T-helper 17 cell (primary cell): ENCODE measurements around the gene AJAP1. TPM values are rescaled to one million over a fixed set of nuclear protein-coding genes. Genes with fewer than 3 reads are reported as not detected.
"Not testable (repeated sequence)": the region's sequence is repeated elsewhere in the genome, so short reads cannot be mapped to it uniquely, and the experiment has no call there.

Experiments used
- ATAC-seq: fragments of 150-1000 bp; cut with Tn5 transposase; 2 replicates; pipeline ENCODE4 v1.10.0; 2021; ENCODE audit warnings: mild to moderate bottlenecking, moderate library complexity
- DNase-seq, 3 donors: peaks; one replicate each; pipeline versions ENCODE4 v3.0.0 to v3.0.0-alpha.2; 2020 to 2021
- H3K9me3 ChIP-seq: one replicate; pipeline ENCODE4 v1.7.0; 2013; ENCODE audit warnings: low read length, mild to moderate bottlenecking; ENCODE audit not compliant: control insufficient read depth, poor library complexity, severe bottlenecking
- H3K27ac Mint-ChIP-seq: one replicate; pipeline ENCODE4 v1.8.0; 2022; ENCODE audit warnings: mild to moderate bottlenecking, moderate library complexity, mixed read lengths
- H3K27me3 Mint-ChIP-seq: one replicate; pipeline ENCODE4 v1.8.0; 2022; ENCODE audit warnings: mixed read lengths
- H3K36me3 Mint-ChIP-seq: one replicate; pipeline ENCODE4 v1.8.0; 2022; ENCODE audit warnings: low read depth, mixed read lengths
- H3K4me1 Mint-ChIP-seq: one replicate; pipeline ENCODE4 v1.8.0; 2022; ENCODE audit warnings: mild to moderate bottlenecking, mixed read lengths
- H3K4me3 Mint-ChIP-seq: one replicate; pipeline ENCODE4 v1.8.0; 2022; ENCODE audit warnings: mild to moderate bottlenecking, moderate library complexity, mixed read lengths
- total RNA-seq, 4 donors: library from RNA in 2 of 4; stranded (reverse) in 2 of 4; gene quantifications; one replicate each; pipeline ENCODE4 v1.2.3 and lab custom pipeline; 2022 to 2026

The AJAP1 gene, protein sequence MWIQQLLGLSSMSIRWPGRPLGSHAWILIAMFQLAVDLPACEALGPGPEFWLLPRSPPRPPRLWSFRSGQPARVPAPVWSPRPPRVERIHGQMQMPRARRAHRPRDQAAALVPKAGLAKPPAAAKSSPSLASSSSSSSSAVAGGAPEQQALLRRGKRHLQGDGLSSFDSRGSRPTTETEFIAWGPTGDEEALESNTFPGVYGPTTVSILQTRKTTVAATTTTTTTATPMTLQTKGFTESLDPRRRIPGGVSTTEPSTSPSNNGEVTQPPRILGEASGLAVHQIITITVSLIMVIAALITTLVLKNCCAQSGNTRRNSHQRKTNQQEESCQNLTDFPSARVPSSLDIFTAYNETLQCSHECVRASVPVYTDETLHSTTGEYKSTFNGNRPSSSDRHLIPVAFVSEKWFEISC
- total RNA-seq (not detected), total RNA-seq (lab: John Stamatoyannopoulos, UW) (0 to 0.23 reads per million in 2 donors)

- Mint-ChIP-seq H3K4me1 (no peaks in the 10 kb centered on the region), H3K4me3 (peak within 1 kb of the TSS; percentile 55), H3K36me3 (no peaks in the 10 kb centered on the region), H3K27ac (no peak within 1 kb of the TSS), H3K27me3 (peaks cover 31% of the 10 kb centered on the region)
- no peak for ATAC-seq
- no peak for DNase-seq
- no peaks in the 10 kb centered on the region for H3K9me3 ChIP-seq
Measured at GRCh38 chr1:4653796-4654725, at the start of gene AJAP1. TSS of gene AJAP1 (plus strand) at chr1:4654609. CDS start at chr1:4655426, 817 bp downstream.

DNA sequence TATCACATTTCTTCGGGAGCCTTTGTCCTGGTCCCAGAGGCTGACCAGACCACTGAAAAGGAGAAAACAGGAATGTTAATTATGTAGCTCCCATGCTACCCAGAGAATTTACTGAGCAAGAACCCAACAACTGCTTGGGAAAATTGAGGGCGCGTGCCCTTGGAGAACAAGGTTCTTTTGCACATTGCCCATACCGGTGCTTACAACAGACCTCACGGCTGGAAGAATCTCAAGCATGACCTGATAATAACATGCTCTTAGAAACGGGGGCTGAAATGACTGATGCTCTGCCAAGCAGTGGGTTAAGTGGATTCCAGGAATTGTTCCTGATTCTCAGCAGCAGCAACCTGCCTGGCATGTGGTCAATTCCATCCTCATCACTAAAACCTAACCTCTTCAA lies 49.3 kb upstream of the AJAP1 start:
- peaks cover 10% of the 10 kb centered on the region for H3K36me3 Mint-ChIP-seq
- H3K27ac Mint-ChIP-seq: no peak overlapping the region
- H3K4me1 Mint-ChIP-seq: no peaks in the 10 kb centered on the region
- H3K9me3 ChIP-seq: no peaks in the 10 kb centered on the region
- H3K4me3 Mint-ChIP-seq: no peak overlapping the region
- ATAC-seq (no peak), DNase-seq (no peak)
- peaks cover 66% of the 10 kb centered on the region for H3K27me3 Mint-ChIP-seq

- Mint-ChIP-seq H3K4me3 (no peak overlapping the region), H3K27me3 (peaks cover 54% of the 10 kb centered on the region), H3K36me3 (peaks cover 2% of the 10 kb centered on the region), H3K27ac (no peak overlapping the region), H3K4me1 (no peaks in the 10 kb centered on the region)
- no peaks in the 10 kb centered on the region for H3K9me3 ChIP-seq
- ATAC-seq (no peak), DNase-seq (no peak)
Measured at GRCh38 chr1:4611563-4612341, 42.7 kb upstream of the AJAP1 start.

DNA sequence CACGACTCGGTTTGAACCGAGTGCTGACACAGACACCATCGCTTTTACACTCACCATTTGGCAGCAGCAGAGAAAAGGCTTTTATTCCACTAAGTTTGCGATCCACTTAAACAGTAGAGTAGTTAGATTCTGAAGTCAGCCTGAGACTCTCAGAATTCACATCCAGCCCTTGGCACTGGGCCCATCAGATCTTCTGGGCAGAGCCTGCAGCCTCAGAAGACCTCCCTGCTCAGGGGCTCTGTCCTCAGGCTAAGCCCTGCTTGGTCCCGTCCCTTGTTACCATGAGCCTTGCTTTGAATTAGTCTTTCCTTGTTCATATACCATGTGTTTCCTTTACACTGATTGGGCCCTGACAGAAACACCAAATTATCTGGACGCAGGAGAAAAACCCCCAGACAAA lies 41.4 kb upstream of the AJAP1 start:
- no peaks in the 10 kb centered on the region for H3K9me3 ChIP-seq
- ATAC-seq (no peak), DNase-seq (no peak)
- Mint-ChIP-seq H3K36me3 (no peaks in the 10 kb centered on the region), H3K27me3 (peaks cover 42% of the 10 kb centered on the region), H3K4me1 (no peaks in the 10 kb centered on the region), H3K4me3 (no peak overlapping the region), H3K27ac (no peak overlapping the region)

DNA sequence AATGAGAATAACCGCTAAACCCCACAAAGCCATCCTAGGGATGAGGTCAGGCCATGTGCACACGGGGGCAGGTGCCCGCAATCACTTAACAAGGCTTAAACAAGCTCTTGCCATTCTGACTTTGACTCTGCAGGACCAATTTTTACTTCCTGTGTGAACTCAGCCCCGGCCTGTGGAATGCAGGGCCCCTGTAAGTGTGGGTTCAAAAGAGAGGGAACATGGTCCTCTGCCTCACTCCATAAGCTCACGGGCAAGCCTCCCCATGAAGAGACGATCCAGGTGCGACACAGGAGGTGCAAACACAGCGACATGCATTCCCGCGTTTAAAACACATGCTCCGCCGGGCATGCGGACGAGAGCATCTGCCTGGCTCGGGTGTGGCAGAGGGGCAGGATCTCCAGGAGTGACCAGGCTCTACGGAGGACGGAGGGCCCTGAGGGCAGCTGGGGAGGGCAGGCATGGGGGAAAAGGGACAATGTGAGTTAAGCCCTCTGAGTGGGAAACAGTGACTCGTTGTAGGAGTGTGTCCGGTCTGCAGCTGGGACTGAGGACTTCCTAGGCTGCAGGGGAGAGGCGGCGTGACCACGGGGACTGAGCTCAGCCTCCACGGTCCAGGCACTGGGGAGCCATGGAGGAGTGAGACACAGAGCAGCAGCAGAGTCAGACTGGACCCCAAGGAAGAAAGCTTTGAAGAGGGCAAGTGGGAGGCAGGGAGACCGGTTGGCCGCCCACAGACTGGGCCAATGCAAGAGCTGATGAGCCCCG lies 40.6 kb upstream of the AJAP1 start:
- no peak overlapping the region for H3K4me3 Mint-ChIP-seq
- H3K36me3 Mint-ChIP-seq: no peaks in the 10 kb centered on the region
- no peaks in the 10 kb centered on the region for H3K9me3 ChIP-seq
- peaks cover 36% of the 10 kb centered on the region for H3K27me3 Mint-ChIP-seq
- H3K27ac Mint-ChIP-seq: no peak overlapping the region
- DNase-seq (no peak), ATAC-seq (no peak)
- no peaks in the 10 kb centered on the region for H3K4me1 Mint-ChIP-seq

DNA sequence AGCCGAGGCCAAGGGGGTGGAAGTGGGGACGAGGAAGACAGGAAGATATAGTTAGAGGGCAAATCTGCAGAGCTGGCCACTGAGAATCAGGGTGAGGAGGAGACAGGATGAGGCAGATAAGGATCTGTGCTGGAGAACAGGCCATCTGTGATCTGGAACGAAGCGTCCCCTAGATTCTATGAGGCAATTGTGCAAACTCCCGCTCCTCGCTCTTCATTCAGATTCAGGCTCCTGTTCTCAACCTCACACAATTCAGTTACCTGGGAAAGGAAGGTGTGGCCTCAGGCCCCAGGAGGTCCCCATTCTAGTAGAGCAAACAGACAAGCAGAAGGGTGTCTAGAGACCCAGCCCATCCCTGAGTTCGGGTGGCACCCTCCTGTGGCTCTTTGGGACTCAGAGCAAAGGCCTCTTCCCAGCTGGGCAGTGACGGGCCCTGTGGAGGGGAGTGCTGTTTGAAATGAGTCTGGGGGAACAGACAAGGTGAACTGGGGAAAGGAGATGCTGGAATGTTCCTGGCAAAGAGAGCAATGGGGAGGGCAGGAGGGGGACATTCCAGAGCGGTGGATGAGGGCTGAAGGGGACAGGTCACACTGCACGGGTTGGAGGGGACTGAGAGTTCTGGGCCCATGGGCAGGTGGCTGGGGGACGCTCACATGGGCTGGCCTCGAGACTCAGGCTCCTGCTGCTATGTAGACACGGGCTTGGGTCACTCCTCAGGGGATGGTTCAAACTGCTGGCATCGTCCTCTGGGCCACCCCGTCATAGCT lies 39.9 kb upstream of the AJAP1 start:
- ATAC-seq: no peak
- Mint-ChIP-seq H3K36me3 (no peaks in the 10 kb centered on the region), H3K27me3 (peaks cover 36% of the 10 kb centered on the region), H3K27ac (no peak overlapping the region), H3K4me3 (no peak overlapping the region), H3K4me1 (no peaks in the 10 kb centered on the region)
- no peak for DNase-seq
- no peaks in the 10 kb centered on the region for H3K9me3 ChIP-seq

DNA sequence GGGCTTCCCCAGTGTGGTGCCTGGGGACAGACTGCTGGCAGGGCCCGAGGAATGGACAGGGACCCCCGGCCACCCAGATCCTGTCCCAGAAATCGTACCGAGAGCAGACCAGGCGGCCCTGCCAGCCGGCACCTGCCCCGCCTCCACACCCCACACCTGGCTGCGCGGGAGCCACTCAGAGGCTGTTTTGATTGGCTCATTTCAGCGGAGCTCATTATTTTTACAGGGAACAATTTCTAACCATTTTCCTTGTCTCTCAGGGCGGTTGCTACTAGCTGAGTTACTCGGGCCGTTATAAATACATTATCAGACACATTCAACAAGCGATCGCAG lies 39.3 kb upstream of the AJAP1 start:
- Mint-ChIP-seq H3K27ac (no peak overlapping the region), H3K36me3 (no peaks in the 10 kb centered on the region), H3K4me1 (no peaks in the 10 kb centered on the region), H3K27me3 (peaks cover 36% of the 10 kb centered on the region), H3K4me3 (no peak overlapping the region)
- DNase-seq (no peak), ATAC-seq (no peak)
- no peaks in the 10 kb centered on the region for H3K9me3 ChIP-seq

DNA sequence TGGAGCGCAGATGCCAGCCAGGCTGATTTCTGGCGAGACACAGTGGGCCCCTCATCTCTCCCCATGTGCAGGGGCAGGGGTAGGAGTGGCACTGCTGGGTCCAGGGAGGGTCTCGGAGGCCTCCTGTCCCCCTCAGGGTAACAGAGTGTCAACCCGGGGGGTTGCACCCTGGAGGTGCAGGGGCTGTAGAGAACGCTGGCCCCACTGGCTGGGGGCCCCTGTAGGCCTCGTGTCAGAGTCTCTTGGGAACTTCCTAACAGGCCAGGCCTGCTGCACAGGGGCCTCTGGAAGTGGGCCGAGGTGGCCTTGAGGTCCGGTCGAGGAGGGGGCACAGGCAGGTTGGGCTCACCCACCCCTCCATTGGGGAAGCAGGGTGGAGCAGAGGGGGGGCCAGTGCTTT lies 38.9 kb upstream of the AJAP1 start:
- no peak overlapping the region for H3K27ac Mint-ChIP-seq
- H3K4me3 Mint-ChIP-seq: no peak overlapping the region
- ATAC-seq: no peak

GRCh38 chr1:4616831-4617465 lies 37.5 kb upstream of the AJAP1 start:
- H3K36me3 Mint-ChIP-seq: no peaks in the 10 kb centered on the region
- DNase-seq: no peak
- H3K27me3 Mint-ChIP-seq: peaks cover 36% of the 10 kb centered on the region
- H3K4me1 Mint-ChIP-seq: no peaks in the 10 kb centered on the region
- H3K27ac Mint-ChIP-seq: no peak overlapping the region
- ATAC-seq: no peak
- H3K4me3 Mint-ChIP-seq: no peak overlapping the region
- H3K9me3 ChIP-seq: no peaks in the 10 kb centered on the region

More for the DNA sequence above, 38.9 kb upstream of the AJAP1 start:
- no peak for DNase-seq
- Mint-ChIP-seq H3K4me1 (no peaks in the 10 kb centered on the region), H3K27me3 (peaks cover 36% of the 10 kb centered on the region), H3K36me3 (no peaks in the 10 kb centered on the region)
- H3K9me3 ChIP-seq: no peaks in the 10 kb centered on the region

GRCh38 chr1:4617506-4617905 lies 36.9 kb upstream of the AJAP1 start:
- ATAC-seq (no peak), DNase-seq (no peak)
- Mint-ChIP-seq H3K4me3 (no peak overlapping the region), H3K27me3 (peaks cover 35% of the 10 kb centered on the region), H3K27ac (no peak overlapping the region), H3K36me3 (no peaks in the 10 kb centered on the region), H3K4me1 (no peaks in the 10 kb centered on the region)
- no peaks in the 10 kb centered on the region for H3K9me3 ChIP-seq

- ATAC-seq, H3K27ac Mint-ChIP-seq, H3K9me3 ChIP-seq, H3K4me1 Mint-ChIP-seq, DNase-seq, H3K4me3 Mint-ChIP-seq, H3K36me3 Mint-ChIP-seq: not testable (repeated sequence)
- peaks cover 33% of the 10 kb centered on the region for H3K27me3 Mint-ChIP-seq
Measured at GRCh38 chr1:4618827-4619226, 35.6 kb upstream of the AJAP1 start.
